GM19239 (cell line): Measurements from ENCODE around the gene TACC3.
"Not testable (repeated sequence)": the region's sequence is repeated elsewhere in the genome, so short reads cannot be mapped to it uniquely, and the experiment has no call there.

Experiments
- DNase-seq: peaks from one replicate; pipeline ENCODE4 v3.0.0; 2011; ENCODE audit warnings: low spot score; ENCODE audit not compliant: insufficient read length
- FAIRE-seq: peaks from 2 replicates; lab custom pipeline; 2011; peaks lifted over from hg19 to GRCh38; lab: Jason Lieb, UNC

Gene TACC3

DNA sequence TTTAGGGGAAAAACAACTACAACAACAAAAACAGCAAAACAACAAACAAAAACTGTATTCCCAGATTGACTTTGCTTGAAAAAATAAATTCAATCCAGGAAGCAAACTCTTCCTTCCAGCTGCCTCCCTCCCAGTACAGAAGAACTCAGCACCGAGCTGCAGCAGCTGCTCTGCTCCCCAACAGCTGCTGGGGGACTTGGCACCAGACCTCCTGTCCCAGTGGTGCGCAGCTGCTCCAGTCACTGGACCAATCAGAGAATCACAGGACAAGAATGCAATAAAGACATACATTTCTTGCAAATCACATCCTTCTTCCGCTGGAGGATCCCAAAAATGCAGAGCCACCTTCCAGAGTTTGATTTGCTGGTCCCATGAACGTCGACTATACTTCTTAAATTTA lies 25.4 kb upstream of the TACC3 start:
- DNase-seq, result no peak
- no peak for FAIRE-seq

DNA sequence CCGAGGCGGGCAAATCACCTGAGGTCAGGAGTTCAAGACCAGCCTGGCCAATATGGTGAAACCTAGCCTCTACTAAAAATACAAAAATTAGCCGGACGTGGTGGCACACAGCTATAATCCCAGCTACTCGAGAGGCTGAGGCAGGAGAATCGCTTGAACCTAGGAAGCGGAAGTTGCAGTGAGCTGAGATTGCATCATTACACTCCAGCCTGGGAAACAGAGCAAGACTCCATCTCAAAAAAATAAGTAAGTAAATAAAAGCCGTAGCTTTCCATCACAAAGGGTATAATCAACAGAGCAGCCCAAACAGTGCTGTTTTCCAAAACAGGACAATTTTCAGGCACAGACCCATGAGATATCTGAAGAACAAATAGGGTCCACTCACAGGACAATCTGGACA lies 19.6 kb upstream of the TACC3 start:
- FAIRE-seq, DNase-seq: not testable (repeated sequence)

DNA sequence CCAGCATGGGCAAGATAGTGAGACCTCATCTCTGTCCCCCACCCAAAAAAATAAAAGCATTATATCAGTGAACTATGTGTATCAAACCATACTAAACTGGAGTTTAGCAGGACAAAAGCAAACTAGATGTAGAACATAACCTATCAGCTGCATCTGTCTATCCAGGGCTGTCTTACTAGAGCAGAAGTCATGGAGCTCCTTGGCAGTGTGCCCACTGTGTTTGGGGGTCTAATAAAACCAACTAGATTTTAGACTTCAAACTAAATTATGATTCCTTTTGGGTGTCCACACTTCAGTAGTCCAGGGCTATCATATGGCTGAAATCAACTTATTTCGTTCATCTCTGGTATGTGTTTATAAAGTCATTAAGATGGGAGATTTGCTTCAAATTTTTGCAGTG lies 17.5 kb upstream of the TACC3 start:
- DNase-seq (no peak), FAIRE-seq (no peak)

DNA sequence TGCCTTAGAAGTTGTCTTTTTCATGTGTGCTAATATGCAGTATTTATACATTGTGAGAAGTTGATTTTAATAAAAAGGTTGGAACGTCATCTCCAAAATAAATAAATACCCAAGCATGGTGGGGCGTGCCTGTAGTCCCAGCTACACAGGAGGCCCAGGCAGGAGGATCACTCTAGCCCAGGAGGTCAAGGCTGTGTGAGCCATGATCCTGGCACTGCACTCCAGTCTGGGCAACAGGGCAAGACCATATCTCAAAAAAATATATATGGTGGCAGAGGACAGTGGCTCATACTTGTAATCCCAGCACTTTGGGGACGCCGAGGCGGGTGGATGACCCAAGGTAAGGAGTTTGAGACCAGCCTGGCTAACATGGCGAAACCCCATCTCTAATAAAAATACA lies 15.6 kb upstream of the TACC3 start:
- no peak for DNase-seq
- FAIRE-seq, result no peak

DNA sequence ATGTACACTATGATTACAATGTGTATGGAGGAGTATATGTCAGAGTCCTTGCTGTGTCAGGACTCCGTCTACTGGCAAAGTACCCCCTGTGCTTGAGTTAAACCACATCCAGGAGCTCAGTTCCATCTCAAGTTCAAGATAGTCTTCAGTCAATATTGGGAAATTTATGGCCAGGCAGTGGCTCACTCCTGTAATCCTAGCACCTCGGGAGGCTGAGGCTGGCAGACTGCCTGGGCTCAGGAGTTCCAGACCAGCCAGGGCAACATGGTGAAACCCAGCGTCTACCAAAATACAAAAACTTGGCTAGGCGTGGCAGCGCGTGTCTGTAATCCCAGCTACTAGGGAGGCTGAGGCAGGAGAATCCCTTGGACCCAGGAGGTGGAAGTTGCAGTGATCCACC lies 15.0 kb upstream of the TACC3 start:
- no peak for FAIRE-seq
- DNase-seq, result no peak

DNA sequence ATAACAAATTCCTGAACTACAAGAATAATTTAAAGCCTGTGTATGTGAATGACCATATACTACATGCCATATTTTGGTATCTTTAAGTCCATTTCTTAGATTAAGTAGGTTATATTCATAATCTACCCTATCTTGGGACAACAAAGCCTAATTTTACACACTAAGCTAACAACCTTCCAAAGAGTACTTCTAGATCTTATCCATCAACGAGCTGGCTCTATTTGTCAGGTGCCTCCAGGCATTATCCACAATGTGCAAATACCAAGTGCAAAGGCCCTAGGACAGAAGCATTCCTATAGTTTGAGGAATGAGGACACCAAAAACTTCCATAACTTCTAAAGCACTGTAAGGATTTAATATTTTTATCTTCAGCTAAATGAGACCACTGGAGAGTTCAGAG lies 12.7 kb upstream of the TACC3 start:
- DNase-seq, result no peak
- no peak for FAIRE-seq

DNA sequence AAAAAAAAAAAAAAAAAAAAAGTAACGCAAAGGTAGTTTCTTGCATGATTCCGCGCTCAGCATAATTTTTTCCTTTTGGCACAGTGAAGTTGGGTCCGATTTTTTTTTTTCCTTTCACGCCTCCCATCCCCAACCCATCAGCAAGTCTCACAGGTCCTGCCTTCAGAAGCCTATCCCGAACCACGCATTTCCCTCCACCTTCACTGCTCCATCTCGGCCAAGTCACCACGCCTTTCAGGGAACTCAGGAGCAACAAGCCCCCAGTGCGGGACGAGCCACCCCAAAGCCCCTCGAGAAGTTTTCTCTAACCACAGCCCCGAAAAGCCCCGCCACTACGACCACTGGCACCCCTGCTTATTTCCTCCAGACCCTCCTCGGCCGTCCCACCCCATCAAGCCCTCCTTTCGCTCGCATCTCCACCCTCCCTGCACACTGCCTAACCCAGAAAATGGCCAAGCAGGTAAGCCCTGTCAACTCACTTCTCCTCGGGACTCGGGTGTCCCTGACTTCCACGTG lies 10.2 kb upstream of the TACC3 start:
- FAIRE-seq, result peak; percentile 8
- DNase-seq, result no peak

DNA sequence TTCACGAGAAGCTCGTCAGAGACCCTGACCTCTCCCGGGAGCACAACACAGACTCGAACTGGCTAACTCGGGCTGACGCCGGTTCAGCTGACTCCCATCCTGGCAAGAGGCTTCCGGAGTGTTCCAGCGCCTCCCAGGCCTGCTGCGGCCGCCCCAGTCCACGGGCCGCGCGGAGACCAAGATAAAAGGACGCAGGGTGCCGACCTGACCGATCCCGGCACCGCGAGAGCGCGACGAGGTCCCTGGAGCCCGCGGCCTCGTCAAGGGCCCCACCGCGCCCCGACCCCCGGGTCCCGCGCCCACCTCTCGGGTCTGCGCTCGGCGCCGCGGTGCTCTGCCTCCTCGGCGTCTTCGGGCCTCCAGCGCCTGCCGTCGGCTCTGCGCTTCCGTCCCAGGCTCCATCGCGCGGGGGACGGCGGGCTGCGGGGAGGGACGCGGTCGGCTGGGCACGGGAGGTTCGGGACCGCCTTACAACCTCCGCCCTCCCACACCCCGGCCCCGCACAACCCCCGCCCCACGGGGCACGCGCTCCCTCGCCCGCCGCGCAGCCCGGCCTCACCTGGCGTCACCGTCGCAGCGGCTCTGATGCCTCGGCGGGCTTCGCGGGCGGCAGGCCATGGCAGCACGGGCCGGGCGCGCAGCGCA lies 9.6 kb upstream of the TACC3 start:
- no peak for FAIRE-seq

DNA sequence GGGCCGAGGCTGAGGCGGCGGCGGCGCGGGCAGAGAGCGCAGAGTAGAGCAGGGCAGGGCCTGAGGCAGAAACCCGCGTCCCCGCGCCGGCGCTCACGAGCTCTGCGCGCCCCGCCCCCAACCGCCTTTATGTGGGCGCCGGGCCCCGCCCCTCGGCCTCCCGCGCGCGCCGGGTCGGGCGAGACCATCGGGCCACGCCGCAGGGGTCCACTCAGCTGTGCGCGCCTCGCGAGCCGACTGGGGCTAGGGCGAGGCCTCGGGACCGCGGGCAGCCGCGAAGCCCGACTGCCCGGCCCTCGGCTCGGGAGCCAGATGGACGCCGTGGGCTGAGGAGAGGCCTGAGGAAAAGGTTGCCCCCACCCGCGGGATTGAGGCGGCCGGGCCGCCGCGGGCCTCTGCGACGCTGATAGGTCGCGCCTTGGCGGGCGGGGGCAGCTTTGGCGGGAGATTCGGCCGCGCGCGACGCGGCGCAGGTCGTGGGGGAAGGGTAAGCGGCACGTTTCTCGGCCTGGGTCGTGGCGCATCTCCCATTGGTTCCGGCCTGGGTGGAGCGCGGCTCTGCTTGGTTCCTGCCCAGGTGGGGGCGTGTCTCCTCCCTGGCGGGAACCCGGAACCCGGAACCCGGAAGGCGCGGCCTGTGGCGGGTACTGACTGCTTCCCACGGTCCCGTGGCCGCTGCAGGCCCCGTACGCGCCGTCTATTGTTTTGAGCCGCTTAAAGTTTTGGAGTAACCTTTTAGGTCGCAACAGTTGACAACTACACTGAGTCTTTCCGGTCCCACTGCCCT lies 8.9 kb upstream of the TACC3 start, which contains the start of gene SLBP:
Gene SLBP, minus strand, starts transcription at position 104 of the 787 bp plus-strand sequence. CDS start 131 bp downstream, outside the sequence.
- FAIRE-seq, result peak; percentile 87
- DNase-seq, result peak; percentile 95

More for the DNA sequence above, 9.6 kb upstream of the TACC3 start:
- no peak for DNase-seq

DNA sequence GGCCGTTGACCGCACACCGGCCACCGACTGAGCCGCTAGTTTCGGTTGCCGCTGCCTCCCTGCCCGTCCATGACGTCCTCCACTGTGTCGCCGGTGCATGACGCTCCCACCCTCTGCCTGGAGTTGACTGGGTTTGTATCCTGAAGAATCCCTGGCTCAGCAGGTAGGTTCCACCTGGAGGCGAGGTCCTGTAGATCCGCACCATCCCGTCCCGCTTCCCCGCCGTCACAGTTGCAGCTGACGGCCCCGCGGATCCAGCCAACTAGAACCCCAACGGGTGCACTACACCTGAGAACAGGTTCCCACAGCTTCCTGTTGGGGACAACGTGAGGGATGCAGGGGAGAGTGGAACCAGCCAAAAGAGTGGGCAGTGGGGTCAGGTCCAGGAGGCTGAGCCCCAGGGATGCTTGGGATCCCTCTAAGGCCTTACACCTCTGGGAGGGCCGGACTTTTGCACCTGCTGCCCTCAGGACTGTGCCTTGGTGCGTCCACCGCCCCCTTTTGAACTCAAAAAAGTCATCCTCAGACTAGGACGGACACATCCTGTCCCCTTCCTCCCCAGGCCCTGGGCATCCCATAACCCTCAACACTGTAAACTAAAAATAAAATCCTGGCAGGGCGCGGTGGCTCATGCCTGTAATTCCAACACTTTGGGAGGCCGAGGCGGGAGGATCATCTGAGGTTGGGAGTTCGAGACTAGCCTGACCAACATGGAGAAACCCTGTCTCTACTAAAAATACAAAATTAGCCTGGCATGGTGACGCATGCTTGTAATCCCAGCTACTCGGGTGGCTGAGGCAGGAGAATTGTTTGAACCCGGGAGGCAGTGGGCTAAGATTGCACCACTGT lies 8.1 kb upstream of the TACC3 start:
- no peak for DNase-seq
- FAIRE-seq, result peak; percentile 8

DNA sequence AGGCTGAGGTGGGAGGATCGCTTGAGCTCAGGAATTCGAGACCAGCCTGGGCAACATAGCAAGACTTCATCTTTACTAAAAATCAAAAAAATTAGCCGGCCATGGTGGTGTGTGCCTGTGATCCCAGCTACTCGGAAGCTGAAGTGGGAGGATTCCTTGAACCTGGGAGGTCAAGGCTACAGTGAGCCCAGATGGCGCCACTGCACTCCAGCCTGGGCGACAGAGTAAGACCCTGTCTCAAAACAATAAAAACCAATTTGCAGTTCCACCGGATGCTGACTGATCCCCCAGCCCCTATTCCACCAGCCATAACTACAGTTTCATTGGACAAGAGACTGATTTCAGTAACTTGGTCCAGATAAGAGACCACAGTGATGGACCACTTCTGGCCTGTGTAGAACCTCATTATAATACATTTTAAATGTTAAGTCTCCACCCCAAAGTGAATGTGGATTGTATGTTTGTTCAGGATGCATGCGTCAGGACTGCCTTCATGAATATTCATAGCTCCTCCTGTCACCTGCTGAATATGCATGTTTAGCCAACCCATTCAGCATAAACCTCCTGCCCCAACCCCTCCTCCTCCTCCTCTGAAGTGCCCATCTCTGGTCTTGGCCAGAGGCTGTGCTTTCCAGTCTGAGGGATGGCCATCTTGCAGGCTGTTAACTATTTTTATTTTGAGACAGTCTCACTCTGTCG lies 6.9 kb upstream of the TACC3 start:
- FAIRE-seq (peak; percentile 85), DNase-seq (no peak)

DNA sequence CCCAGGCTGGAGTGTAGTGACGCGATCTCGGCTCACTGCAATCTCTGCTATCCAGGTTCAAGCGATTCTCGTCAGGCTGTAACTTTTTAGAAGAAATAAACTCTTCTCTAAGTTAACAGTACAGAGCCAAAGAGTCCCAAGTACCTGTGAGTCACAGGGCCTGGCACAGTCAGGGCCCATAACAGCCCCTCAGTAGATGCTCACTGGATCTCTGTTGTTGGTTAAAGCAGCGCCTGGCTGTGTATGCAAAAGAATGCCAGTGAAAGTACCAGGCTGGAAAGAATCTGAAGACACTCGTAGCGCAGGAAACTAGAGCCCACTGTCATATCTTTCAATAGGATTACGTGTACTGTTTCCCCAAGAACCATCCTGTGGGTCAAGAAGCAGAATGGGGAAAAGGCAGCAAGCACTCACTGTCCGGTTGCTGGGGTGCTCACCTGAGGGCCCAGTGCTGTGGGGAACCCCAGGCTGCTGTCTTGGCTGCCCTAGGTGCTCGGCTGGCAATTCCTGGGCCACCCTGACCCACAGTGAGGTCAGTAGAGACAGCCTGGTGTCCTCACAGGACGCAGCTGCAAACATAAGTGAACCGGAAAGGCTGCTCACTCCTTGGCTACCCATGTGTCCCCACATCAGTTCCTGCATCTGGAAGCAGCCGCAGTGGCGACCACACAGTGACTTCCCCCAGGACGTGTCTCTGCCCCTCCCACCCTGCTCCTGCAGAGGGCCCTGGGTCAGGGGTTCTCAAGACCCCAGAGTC lies 6.1 kb upstream of the TACC3 start:
- FAIRE-seq (peak; percentile 33), DNase-seq (no peak)

DNA sequence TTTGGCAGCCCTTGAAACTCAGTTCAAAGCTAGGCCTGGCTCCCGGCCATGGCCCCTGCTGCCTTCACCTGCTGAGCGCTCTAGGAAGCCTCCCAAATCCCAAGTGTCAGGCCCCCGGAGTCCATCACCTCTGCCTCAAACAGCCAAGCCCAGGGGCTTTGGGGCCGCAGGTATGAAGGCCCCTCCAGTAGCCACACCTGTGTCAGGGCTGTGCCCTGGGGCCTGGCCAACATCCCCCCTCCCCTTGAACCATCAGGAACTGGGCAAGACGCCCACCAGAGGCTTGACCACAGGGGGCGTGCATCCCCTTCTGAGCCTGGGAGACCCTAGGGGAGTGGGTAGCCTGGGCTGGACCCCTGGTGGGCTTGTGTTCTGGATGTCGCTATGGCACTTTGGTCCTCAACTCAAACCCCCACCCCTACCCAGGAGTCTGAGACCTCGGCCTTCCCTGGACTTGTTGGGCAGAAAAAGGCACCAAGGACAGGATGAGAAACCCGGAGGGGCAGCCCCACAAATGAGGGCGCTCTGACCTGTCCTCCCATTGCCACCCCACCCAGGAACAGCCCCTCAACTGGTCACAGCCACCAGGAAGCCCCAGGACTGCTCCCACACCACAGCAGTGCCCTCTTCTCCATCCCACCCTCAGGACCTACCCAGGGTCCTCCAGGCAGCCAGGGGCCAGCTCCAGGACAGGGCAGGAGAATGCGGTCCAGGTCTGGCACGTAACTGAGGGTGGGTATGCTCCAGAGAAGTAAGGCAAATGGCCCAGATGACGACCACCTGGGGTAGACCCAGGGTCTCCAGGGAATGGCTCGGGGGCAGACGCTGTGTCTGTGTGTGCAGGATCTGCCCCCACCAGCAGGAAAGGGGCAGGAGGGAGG lies 5.0 kb upstream of the TACC3 start:
- no peak for DNase-seq
- FAIRE-seq, result no peak

DNA sequence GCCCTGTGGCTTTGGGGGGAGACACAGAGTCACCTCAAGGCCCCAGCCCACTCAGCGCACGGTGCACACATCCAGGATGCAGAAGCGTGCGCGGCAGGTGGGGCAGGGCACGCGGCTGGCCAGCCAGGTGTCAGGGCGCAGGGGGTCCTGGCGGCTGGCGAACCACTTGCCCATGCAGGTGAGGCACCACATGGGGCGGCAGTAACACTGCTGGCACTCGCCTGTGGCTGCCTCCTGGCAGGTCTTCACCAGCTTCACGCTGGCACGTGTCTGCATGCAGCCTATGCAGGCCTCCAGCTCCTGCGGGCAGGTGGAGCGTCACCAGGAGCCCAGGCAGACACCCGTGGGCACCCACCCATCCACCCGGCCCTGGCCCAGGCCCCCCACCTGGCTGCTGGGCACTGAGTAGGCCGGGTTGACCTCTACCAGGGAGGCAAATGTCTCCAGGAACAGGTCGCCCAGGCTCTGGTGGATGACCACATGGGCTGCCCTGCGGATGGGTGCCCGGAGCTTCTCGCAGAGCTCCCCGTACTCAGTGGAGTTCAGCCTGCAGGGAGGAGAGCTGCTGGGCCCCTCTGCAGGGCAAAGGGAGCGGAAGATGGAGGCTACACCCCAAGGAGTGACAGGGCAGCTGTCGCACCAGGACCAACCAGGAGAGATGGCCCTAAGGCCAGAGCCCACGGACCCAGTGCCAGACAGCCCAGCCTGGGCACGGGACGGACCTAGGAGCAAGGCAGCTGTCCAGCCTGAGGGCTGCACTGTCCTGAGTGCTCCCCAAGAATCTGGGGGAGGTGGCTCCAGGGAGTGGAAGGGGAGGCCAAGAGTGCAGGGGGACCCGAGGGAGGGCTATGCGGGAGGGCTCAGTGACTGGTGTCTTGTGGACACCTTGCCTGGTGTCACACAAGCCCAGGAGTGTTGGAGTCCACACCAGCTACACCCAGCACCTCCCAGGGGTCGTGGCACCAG lies 3.9 kb upstream of the TACC3 start:
- no peak for FAIRE-seq

DNA sequence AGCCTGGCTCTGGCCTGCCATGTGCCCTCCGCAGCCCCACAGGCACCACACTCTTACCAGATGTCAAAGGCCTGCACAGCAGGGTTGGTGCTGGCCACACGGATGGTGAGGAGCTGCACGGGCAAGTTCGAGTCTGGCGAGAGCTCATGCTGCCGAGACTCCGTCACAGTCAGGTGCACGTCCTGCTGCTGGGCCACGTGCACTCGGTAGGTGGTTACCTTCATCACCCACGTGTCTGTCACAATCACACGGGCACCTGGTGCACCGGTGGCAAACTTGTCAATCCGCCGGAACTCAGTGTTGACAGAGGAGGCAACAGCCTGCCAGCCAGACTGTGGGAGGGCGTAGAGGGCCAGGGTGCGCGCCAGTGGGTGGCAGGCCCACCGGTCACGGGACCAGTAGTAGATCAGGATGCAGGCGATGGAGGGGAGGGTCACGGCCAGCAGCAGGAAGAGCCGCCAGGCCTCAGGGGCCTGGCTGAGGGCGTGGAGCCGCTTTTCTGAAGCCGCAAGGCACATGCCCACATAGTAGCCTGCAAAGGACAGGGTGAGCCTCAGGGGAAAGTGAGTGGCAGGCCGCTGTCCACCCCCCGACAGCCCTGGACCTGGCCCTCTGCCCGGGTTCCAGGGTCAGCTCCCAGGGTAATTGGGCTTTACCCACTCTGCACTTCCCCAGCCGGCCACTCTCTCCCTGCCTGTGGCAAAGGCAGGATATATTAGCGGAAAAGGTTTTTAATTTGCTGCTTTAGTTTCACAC lies 3.0 kb upstream of the TACC3 start:
- FAIRE-seq (no peak), DNase-seq (no peak)

More for the DNA sequence above, 3.9 kb upstream of the TACC3 start:
- no peak for DNase-seq

DNA sequence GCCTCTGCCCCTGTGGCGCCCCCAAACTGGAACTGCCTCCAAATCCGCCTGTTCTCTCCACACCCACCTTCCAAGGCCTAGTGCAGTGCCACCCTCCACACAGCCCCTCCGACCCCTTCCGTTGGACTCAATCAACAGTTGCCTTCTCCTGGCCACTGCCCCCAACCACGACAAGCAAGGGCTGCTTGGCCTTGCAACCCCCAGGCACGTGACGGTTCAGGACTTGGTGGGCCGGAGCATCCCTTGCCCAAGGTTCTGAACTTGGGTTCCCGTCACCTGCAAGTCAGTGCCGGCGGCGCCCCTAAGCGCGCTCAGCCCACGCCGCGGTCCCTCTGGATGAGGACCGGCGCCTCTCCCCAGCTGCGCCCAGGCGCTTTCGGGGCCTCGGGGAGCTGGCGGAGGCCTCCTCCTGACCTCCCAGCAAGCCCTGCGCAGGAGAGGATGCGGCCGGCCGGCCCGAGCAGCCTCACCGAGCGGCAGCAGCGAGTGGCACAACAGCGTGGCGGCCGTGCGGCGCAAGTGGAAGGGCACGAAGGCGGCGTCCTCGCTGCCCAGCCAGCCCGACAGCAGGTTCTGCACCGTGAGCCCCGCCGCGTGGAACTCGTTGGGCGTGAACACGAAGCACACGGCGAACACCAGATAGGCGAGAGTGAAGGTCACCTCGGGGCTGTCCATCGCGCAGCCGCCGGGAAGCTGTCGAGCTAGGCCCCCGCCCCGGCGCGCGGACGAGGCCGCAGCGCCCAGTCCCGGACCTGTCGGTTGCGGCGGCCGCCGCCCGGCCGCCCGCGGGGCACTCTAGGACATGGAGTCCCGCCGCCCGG lies 948 bp upstream of the TACC3 start:
- FAIRE-seq (peak; percentile 37), DNase-seq (no peak)
